ENCODE results near the gene PPP4R2. TPM values are rescaled to one million over a fixed set of nuclear protein-coding genes. Genes with fewer than 3 reads are reported as not detected.

PPP4R2 gene
- total and polyA plus RNA-seq, 10 of the 15 experiments (the other 5 are each of a cell fraction or from before 2014, with no cell fraction given): 16.7 to 83.4 (median 38.9) TPM

GRCh38 chr3:72995337-72995736 lies 1.3 kb upstream of the PPP4R2 start:
- FAIRE-seq (no peak), DNase-seq (ENCODE audit: low read depth, low spot score) (no peak), ATAC-seq (no peak)
- H3K9ac ChIP-seq (ENCODE audit: control insufficient read depth, insufficient read depth, low read length): no peak overlapping the region
- ChIA-PET SMC1A (ENCODE audit: uncharacterized antibody, unreplicated experiment) (interaction anchor here (1.3 to 6.6 kb wide), 5 partner anchors 14 to 60 kb away, joined by 3 to 62 read pairs (median 4); no protein-coding TSS in a partner anchor), POLR2A (interaction anchor here (1.0 to 2.1 kb wide), 3 partner anchors 10 to 19 kb away, joined by 4 to 9 read pairs (median 4); no protein-coding TSS in a partner anchor), CTCF (interaction anchor here (0.7 kb wide), 1 partner anchor 60 kb away, joined by 3 read pairs; no protein-coding TSS in a partner anchor), RAD21 (ENCODE audit: unreplicated experiment) (interaction anchor here (5.0 kb wide), 1 partner anchor 60 kb away, joined by 48 read pairs; no protein-coding TSS in a partner anchor)
- H3K4me2 ChIP-seq (ENCODE audit: control insufficient read depth, insufficient read depth): no peak overlapping the region
- no peak overlapping the region for H2AFZ ChIP-seq (ENCODE audit: control insufficient read depth, low read depth, low read length)
- intact Hi-C loops (cut with micrococcal nuclease; ENCODE audit: unreplicated experiment) (loop anchor here (5.0 kb wide), 2 partner anchors 47 to 58 kb away; no protein-coding TSS in a partner anchor), in situ Hi-C loops (cut with MboI) (no loop called here)
- BruUV-seq (replicated peaks): no TSS peak
- peaks cover 0 to 4% of the 10 kb centered on the region in 2 experiments; a peak in 1 of 4 replicates for H3K36me3 ChIP-seq (ENCODE audit: control insufficient read depth in 2 of 2, insufficient read depth in 2 of 2, low read length in 1 of 2)
- peaks cover 4% of the 10 kb centered on the region for H3K4me1 ChIP-seq (ENCODE audit: control insufficient read depth, insufficient read depth, low read length)
- WGBS (ENCODE audit: insufficient coverage, insufficient replicate concordance, low lambda C conversion rate, missing lambda C conversion rate): 74% methylated on average over 10 of the region's 10 CpGs
- H4K20me1 ChIP-seq (ENCODE audit: control insufficient read depth, insufficient read depth): no peaks in the 10 kb centered on the region
- no peak overlapping the region for H3K4me3 ChIP-seq
- H3K9me3 ChIP-seq (replicated peaks; ENCODE audit: control insufficient read depth, insufficient read depth, low read length): no peaks in the 10 kb centered on the region
- H3K27ac ChIP-seq (ENCODE audit: control insufficient read depth, insufficient read depth): no peak overlapping the region
- H3K27me3 ChIP-seq (replicated peaks in 1 of 2; ENCODE audit: control insufficient read depth in 2 of 2, insufficient read depth in 2 of 2, low read length in 1 of 2): no peaks in the 10 kb centered on the region
- TF ChIP-seq SIX5 (IDR thresholded peaks at IDR 0.05; ENCODE audit: low read depth, low read length, severe bottlenecking) (no peak), RAD21 (IDR thresholded peaks at IDR 0.05; ENCODE audit: insufficient read depth, low read depth, low read length) (no peak), ZNF592 (IDR thresholded peaks at IDR 0.05) (no peak), SIN3A (IDR thresholded peaks at IDR 0.05; ENCODE audit: low read depth, low read length) (no peak), HSF1 (IDR thresholded peaks at IDR 0.05; ENCODE audit: low read depth, low read length) (no peak), PRDM15 (CRISPR knock-in tag; IDR thresholded peaks at IDR 0.05) (no peak), JUNB (IDR thresholded peaks at IDR 0.05) (no peak), NFYA (IDR thresholded peaks at IDR 0.05; ENCODE audit: borderline replicate concordance, low read depth, low read length) (no peak)
- peaks cover 36% of the 10 kb centered on the region for H3K79me2 ChIP-seq (ENCODE audit: control insufficient read depth, insufficient read depth, low read length)
